MM.1S (cell line): ENCODE results near the gene EMX2.

Experiments
- DNase-seq: peaks from one replicate; pipeline ENCODE4 v3.0.0-alpha.2; 2015
- H2AFZ ChIP-seq: fragments of 300-600 bp; sonication (generic); 2 replicates; pipeline ENCODE4 v1.6.0; 2016; ENCODE audit warnings: antibody characterized with exemption, low read length
- H3F3A ChIP-seq: fragments of 300-600 bp; sonication (generic); 2 replicates; pipeline ENCODE4 v1.6.1; 2016; ENCODE audit warnings: mild to moderate bottlenecking, antibody characterized with exemption, low read length, moderate library complexity, mixed read lengths; ENCODE audit not compliant: insufficient read depth
- H3K27ac ChIP-seq: fragments of 300-600 bp; sonication (generic); 2 replicates; pipeline ENCODE4 v1.5.1; 2016; ENCODE audit warnings: mild to moderate bottlenecking, low read length
- H3K27me3 ChIP-seq: fragments of 300-600 bp; sonication (generic); replicated peaks from 2 replicates; pipeline ENCODE4 v1.6.0; 2016; ENCODE audit warnings: low read length; ENCODE audit not compliant: insufficient read depth
- H3K36me3 ChIP-seq: fragments of 300-600 bp; sonication (generic); replicated peaks from 2 replicates; pipeline ENCODE4 v1.6.1; 2016; ENCODE audit warnings: mild to moderate bottlenecking, low read length, mixed read lengths; ENCODE audit not compliant: insufficient read depth
- H3K4me1 ChIP-seq: fragments of 300-600 bp; sonication (generic); 2 replicates; pipeline ENCODE4 v1.6.1; 2016; ENCODE audit warnings: low read length, mixed read lengths
- H3K4me2 ChIP-seq: fragments of 300-600 bp; sonication (generic); 2 replicates; pipeline ENCODE4 v1.6.0; 2016; ENCODE audit warnings: low read depth, low read length
- H3K4me3 ChIP-seq: fragments of 300-600 bp; sonication (generic); 2 replicates; pipeline ENCODE4 v1.5.1; 2016; ENCODE audit warnings: low read length, mixed read lengths
- H3K79me2 ChIP-seq: fragments of 300-600 bp; sonication (generic); 2 replicates; pipeline ENCODE4 v1.6.1; 2016; ENCODE audit warnings: mixed run types, low read length, mixed read lengths
- H3K9ac ChIP-seq: fragments of 300-600 bp; sonication (generic); 2 replicates; pipeline ENCODE4 v1.6.1; 2016; ENCODE audit warnings: low read length, mixed read lengths
- H3K9me2 ChIP-seq: fragments of 300-600 bp; sonication (generic); replicated peaks from 2 replicates; pipeline ENCODE4 v1.6.1; 2016; ENCODE audit warnings: mild to moderate bottlenecking, low read length, mixed read lengths; ENCODE audit not compliant: insufficient read depth
- H3K9me3 ChIP-seq: fragments of 300-600 bp; sonication (generic); replicated peaks from 2 replicates; pipeline ENCODE4 v1.6.1; 2016; ENCODE audit warnings: mild to moderate bottlenecking, low read length, mixed read lengths; ENCODE audit not compliant: insufficient read depth
- H4K20me1 ChIP-seq: fragments of 300-600 bp; sonication (generic); 2 replicates; pipeline ENCODE4 v1.6.1; 2016; ENCODE audit warnings: mild to moderate bottlenecking, low read length, moderate library complexity, mixed read lengths; ENCODE audit not compliant: insufficient read depth
- CTCF ChIP-seq: fragments of 300-600 bp; sonication (generic); IDR thresholded peaks from 2 replicates; pipeline ENCODE4 v1.5.1; 2016; ENCODE audit warnings: antibody characterized with exemption, low read length, mixed read lengths
- EZH2 ChIP-seq: fragments of 300-600 bp; sonication (generic); optimal IDR thresholded peaks from 2 replicates; pipeline ENCODE3; 2017; ENCODE audit warnings: low read depth, mild to moderate bottlenecking, antibody characterized with exemption, low read length, mixed read lengths
- EZH2phosphoT487 ChIP-seq: fragments of 300-600 bp; sonication (generic); IDR thresholded peaks from 2 replicates; pipeline ENCODE4 v1.6.1; 2018; ENCODE audit warnings: antibody characterized with exemption, low read length

EMX2 gene

GRCh38 chr10:117552156-117552631, 9.6 kb downstream of the EMX2 start:
- TF ChIP-seq EZH2: no peak
- no peak for TF ChIP-seq CTCF
- TF ChIP-seq EZH2phosphoT487: no peak
- Histone ChIP-seq H3K27ac (no peak overlapping the region), H3K9ac (no peak overlapping the region), H2AFZ (no peak overlapping the region), H4K20me1 (no peaks in the 10 kb centered on the region), H3K4me2 (no peak overlapping the region), H3K79me2 (no peaks in the 10 kb centered on the region), H3K4me1 (no peaks in the 10 kb centered on the region), H3K4me3 (no peak overlapping the region), H3F3A (no peaks in the 10 kb centered on the region), H3K27me3 (peaks cover 10% of the 10 kb centered on the region), H3K36me3 (no peaks in the 10 kb centered on the region), H3K9me3 (no peaks in the 10 kb centered on the region), H3K9me2 (no peaks in the 10 kb centered on the region)
- DNase-seq: no peak

GRCh38 chr10:117552701-117553141, 10.2 kb downstream of the EMX2 start:
- H2AFZ ChIP-seq: no peak overlapping the region
- TF ChIP-seq CTCF (no peak), EZH2 (no peak), EZH2phosphoT487 (no peak)
- H3K9me2 ChIP-seq: no peaks in the 10 kb centered on the region
- H3K79me2 ChIP-seq: no peaks in the 10 kb centered on the region
- no peak overlapping the region for H3K27ac ChIP-seq
- no peaks in the 10 kb centered on the region for H3K9me3 ChIP-seq
- no peak for DNase-seq
- H3K4me1 ChIP-seq: no peaks in the 10 kb centered on the region
- no peaks in the 10 kb centered on the region for H4K20me1 ChIP-seq
- H3K36me3 ChIP-seq: no peaks in the 10 kb centered on the region
- no peak overlapping the region for H3K4me3 ChIP-seq
- no peak overlapping the region for H3K9ac ChIP-seq
- H3K27me3 ChIP-seq: peaks cover 10% of the 10 kb centered on the region
- no peak overlapping the region for H3K4me2 ChIP-seq
- H3F3A ChIP-seq: no peaks in the 10 kb centered on the region

- no peak overlapping the region for H3K27ac ChIP-seq
Measured at GRCh38 chr10:117553142-117553814, 10.7 kb downstream of the EMX2 start.

More at GRCh38 chr10:117553142-117553814, 10.7 kb downstream of the EMX2 start:
- Histone ChIP-seq H3K4me3 (no peak overlapping the region), H3K9ac (no peak overlapping the region), H4K20me1 (no peaks in the 10 kb centered on the region), H3K9me2 (no peaks in the 10 kb centered on the region), H3K27me3 (peaks cover 10% of the 10 kb centered on the region), H3K79me2 (no peaks in the 10 kb centered on the region), H2AFZ (no peak overlapping the region), H3F3A (no peaks in the 10 kb centered on the region), H3K36me3 (no peaks in the 10 kb centered on the region), H3K4me1 (no peaks in the 10 kb centered on the region), H3K9me3 (no peaks in the 10 kb centered on the region), H3K4me2 (no peak overlapping the region)
- TF ChIP-seq CTCF (no peak), EZH2 (no peak), EZH2phosphoT487 (no peak)
- DNase-seq: no peak
